HL-60 (cell line): ENCODE results near the gene RESF1.

Source experiments
- DNase-seq, 2 experiments: peaks; one replicate each; pipeline ENCODE4 v3.0.0-alpha.2; 2010 to 2020; ENCODE audit warnings: low read depth in 1 of 2, low spot score in 1 of 2
- H3K27ac ChIP-seq: fragments of 250-450 bp; sonication (Bioruptor Pico); replicated peaks from 2 replicates; pipeline ENCODE4 v1.5.1; 2020; ENCODE audit warnings: mild to moderate bottlenecking, moderate library complexity
- H3K27me3 ChIP-seq: fragments of 250-450 bp; sonication (Bioruptor Pico); 2 replicates; pipeline ENCODE4 v1.5.1; 2021; ENCODE audit warnings: mild to moderate bottlenecking, moderate library complexity; ENCODE audit not compliant: insufficient read depth, poor library complexity, severe bottlenecking
- H3K4me3 ChIP-seq: replicated peaks from 2 replicates; pipeline ENCODE4 v1.5.1; 2011; ENCODE audit warnings: mild to moderate bottlenecking, control low read depth, low read length; ENCODE audit not compliant: insufficient read depth
- CTCF ChIP-seq: IDR thresholded peaks from one replicate; pipeline ENCODE4 v1.5.1; 2011; ENCODE audit warnings: low read length, control low read depth, inconsistent platforms; ENCODE audit not compliant: insufficient read depth
- GABPA ChIP-seq: IDR thresholded peaks from 2 replicates; pipeline ENCODE4 v1.6.1; 2012; ENCODE audit warnings: low read depth
- POLR2AphosphoS5 ChIP-seq: IDR thresholded peaks from 2 replicates; pipeline ENCODE4 v1.6.1; 2012; ENCODE audit warnings: low read depth
- SPI1 ChIP-seq: IDR thresholded peaks from 2 replicates; pipeline ENCODE4 v1.6.1; 2012; ENCODE audit warnings: low read depth, mild to moderate bottlenecking, borderline replicate concordance
- TF ChIP-seq, protein P1 (sequence below): IDR thresholded peaks from 2 replicates; pipeline ENCODE4 v1.6.1; 2012; ENCODE audit warnings: low read depth; ENCODE audit not compliant: insufficient replicate concordance

Gene RESF1

DNA sequence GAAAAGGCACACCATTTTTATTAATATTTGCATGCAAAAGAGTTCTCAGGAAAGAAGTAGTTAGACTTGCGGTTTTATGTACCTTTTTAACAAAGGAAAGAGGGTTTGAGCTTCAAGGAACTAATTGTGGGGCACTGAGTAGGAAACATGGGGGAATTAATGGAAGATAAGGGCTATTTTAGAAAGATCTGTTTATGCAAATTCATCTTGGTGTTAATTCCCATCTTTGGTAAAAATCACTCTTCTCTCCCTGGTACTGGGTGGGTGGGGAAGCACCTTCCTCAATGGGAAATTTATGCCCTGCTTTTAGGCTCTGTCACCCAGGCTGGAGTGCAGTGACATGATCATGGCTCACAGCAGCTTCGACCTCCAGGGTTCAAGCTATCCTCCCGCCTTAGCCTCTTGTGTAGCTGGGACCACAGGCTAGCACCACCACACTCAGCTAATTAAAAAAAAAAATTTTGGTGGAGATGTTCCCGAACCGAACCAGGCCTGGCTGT, 30.1 kb upstream of the RESF1 start:
- no peak overlapping the region for H3K27ac ChIP-seq
- DNase-seq: no peak
- H3K4me3 ChIP-seq: no peak overlapping the region
- H3K27me3 ChIP-seq: no peaks in the 10 kb centered on the region
- no peak for TF ChIP-seq POLR2AphosphoS5
- TF ChIP-seq, protein P1, sequence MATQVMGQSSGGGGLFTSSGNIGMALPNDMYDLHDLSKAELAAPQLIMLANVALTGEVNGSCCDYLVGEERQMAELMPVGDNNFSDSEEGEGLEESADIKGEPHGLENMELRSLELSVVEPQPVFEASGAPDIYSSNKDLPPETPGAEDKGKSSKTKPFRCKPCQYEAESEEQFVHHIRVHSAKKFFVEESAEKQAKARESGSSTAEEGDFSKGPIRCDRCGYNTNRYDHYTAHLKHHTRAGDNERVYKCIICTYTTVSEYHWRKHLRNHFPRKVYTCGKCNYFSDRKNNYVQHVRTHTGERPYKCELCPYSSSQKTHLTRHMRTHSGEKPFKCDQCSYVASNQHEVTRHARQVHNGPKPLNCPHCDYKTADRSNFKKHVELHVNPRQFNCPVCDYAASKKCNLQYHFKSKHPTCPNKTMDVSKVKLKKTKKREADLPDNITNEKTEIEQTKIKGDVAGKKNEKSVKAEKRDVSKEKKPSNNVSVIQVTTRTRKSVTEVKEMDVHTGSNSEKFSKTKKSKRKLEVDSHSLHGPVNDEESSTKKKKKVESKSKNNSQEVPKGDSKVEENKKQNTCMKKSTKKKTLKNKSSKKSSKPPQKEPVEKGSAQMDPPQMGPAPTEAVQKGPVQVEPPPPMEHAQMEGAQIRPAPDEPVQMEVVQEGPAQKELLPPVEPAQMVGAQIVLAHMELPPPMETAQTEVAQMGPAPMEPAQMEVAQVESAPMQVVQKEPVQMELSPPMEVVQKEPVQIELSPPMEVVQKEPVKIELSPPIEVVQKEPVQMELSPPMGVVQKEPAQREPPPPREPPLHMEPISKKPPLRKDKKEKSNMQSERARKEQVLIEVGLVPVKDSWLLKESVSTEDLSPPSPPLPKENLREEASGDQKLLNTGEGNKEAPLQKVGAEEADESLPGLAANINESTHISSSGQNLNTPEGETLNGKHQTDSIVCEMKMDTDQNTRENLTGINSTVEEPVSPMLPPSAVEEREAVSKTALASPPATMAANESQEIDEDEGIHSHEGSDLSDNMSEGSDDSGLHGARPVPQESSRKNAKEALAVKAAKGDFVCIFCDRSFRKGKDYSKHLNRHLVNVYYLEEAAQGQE: no peak
- no peak for TF ChIP-seq GABPA
- TF ChIP-seq CTCF: no peak
- no peak for TF ChIP-seq SPI1

DNA sequence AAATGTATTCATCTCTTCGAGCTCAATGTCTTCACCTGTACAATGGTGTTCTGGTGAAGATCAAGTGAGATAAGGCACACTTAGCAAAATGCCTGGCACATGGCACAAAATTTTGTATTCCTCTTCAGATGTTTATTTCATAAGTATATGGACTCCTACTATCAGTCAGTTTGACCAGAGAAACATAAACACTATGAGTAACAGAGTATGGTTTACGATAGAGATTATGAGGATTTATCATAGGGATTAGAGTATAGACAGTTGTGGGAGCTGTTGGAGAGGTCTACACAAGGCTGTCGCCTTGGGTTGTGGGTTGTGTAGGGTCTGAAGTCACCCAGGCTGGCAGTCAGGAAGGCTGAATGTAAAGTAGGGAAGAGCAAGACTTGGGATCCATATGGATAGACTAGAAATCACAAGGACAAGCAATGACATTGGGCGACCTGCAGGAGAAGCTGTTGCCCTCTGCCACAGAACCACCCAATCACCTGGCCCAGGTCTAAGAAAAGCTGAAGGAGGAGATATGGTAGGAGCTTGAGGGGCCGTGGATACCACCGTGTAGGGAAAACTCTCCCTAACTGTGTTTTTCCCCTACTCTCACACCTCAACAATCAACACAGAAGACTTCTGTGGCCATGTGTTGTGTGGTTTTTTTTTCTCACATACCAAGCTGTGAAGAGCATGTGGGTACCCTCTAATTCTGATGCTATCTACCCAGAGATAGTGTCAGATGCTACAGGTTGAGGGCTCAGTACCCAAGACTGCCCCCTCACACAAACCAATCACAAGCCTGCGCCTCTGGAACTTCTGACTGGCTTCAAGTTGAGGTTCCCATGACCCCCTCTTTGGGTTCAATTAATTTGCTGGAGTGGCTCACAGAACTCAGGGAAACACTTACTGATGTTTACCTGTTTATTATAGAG, 27.2 kb upstream of the RESF1 start:
- H3K27ac ChIP-seq: no peak overlapping the region
- H3K27me3 ChIP-seq: no peaks in the 10 kb centered on the region
- TF ChIP-seq CTCF (no peak), POLR2AphosphoS5 (no peak), GABPA (no peak), SPI1 (no peak)
- TF ChIP-seq, protein P1: no peak
- no peak for DNase-seq
- no peak overlapping the region for H3K4me3 ChIP-seq

DNA sequence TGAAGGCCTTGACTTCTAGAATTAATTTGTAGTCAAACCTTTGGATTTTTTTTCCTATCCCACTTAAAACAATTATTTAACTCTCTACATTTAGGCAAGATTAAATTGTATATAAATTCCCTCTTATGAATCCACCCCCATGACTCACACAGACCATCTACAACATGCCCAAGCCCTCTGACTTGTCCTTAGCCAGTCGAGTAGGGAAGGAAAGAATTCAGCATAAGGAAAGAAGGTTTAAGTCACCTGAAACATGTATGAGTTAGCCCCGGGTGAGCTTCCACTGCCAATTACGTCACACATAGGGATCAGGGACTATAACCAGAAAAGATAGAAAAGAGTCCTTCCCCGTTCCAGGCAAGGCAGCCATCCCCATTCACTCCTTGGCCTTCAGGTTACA, 14.9 kb upstream of the RESF1 start:
- DNase-seq: no peak
- TF ChIP-seq CTCF: no peak
- no peak for TF ChIP-seq GABPA
- TF ChIP-seq, protein P1: no peak
- no peak for TF ChIP-seq POLR2AphosphoS5
- TF ChIP-seq SPI1: no peak
- H3K27ac ChIP-seq: no peak overlapping the region
- no peak overlapping the region for H3K4me3 ChIP-seq
- H3K27me3 ChIP-seq: no peaks in the 10 kb centered on the region
